Fibroblast of the conjunctiva (primary cell): ENCODE measurements around the gene ANKS6.

ENCODE experiments used
- DNase-seq: peaks from one replicate; pipeline ENCODE4 v3.0.0-alpha.2; 2010; ENCODE audit warnings: low read depth

Gene ANKS6

DNA sequence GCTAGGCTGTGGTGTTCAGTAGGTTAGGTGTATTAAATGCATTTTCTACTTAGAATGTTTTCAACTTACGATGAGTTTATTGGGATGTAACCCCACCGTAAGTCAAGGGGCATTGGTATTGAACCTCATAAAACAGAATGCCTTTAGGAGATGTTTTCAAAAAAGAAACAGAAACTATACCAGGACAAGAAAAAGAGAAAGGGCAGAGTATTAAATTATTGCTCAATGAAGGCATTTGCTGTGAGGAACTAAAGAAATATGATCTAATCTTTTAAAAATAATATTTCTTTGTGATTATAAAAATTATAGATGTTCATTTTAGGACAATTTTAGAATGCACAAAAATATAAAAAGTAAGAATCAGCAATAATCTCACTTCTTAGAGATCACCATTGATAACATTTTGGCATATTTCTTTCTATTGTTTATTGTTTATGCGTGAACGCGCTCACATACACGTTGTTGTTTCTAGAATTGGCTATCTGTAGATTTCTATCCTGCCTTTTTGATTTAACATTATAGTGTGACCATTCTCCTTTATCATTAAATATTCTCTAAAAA is 19.1 kb upstream of the ANKS6 start:
- no peak for DNase-seq

DNA sequence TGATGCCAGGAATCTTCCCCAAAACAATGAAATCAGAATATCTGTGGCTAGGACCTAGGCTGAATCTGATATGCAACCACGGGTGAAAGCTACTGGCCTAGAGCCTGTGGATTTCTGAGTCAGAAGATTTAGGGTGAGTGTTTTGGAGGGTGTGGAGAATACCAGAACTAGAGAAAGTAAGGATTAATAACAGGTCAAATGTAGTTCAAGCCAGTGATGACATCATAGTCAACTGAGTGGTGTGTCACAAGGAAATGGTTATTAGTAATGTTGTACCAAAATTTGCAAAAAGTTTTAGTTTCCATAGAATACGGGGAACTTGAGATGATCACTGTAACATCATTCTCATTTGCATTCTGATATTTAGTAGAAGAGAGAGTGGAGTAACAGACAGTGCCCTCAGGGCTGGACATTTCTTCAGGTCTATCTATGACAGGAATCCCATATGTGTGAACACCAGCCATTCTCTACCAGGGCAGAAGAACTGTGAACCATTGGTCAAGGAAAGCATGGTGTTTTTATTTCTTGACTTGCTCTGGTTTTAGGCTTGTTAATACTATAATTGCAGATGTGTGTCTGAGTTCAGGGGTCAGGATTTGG is 14.8 kb upstream of the ANKS6 start:
- DNase-seq = peak; percentile 49

DNA sequence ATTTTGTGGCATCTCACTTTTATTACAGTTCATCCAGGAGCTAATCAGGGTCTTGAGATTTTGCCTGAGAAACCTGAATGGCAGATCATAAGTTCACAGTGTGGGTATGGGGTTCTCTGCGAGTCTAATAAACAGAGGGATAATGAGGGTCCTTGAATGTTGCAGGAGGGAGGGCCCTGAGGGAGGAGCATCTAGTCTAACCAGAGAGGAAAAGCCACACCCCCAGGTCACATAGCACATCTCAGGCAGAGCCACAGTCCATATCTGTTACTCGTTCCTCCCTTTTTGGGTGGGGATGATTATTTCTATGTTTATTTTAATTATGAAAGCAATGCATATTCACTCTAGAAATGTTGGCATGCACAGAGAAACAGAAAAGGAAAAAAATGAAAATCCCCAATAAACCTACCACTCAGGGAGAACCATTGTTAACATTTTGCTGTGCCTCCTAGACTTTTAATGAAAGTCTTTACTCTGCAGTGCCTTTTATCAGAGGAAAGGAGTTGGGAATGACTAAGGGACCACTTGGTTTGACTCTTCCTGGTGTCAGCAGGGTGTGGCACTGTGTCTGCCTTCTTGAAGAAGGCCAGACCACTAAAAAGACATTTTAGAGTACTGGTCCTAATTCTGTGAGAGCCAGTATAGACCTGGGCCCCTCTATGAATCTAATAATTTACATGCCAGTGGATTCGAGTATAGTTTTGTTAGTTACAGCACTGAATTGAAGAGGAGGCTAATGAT is 13.9 kb upstream of the ANKS6 start:
- DNase-seq = no peak

DNA sequence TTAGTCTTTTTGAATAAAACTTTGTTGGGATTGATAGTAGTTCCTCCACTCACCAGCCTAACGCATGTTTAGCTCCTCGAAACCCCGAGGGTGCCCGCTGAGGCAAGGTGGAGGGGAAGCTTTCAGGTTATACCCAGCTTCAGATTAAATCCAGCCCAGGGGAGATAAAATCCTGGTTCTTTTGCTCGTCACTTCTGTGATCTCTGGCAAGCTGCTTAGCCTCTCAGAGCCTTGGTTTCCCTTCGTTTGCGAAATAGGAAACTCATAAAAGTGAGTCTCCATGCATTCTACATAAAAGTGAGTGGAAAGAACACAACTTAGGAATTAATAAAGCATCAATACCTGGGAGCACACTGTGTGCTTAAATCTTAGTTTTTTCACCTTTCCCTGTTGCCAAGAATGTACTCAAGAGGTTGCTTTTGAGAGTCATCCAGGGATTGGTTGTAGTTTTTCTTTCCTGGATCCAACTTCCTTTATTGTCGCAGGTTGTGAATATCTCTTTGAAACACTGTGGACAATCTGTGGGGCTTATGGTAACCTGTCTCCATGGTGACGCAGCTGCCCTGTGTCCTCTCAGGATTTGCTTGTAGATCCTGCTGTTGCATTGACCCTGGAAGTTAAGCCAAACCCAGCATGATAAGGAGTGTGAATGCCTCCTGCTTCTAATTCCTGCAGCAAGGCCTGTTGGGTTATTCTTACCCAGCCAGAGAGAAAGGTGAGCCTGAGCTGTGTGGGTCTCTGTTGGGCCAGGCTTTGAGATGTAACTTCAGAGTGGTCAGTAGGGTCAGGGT is 13.2 kb upstream of the ANKS6 start:
- no peak for DNase-seq

DNA sequence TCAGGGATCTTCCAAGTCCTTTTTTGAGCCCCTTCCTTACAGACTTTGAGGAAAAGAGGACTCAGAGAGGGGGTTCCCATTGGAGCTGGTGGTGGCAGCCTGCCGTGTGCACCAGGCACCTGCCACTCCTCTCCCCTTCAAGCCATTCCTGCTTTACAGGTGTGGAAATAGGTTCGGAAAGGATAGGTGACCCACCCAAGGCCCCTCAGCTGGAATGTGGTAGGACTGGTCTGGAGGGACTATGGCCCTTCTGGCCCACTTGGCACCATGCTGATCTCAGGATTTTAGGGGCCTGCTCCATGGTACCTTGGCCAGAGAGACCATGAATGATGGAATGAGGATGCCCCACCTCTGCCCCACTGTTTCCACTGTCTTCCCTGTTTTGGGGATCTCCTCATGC is 12.5 kb upstream of the ANKS6 start:
- no peak for DNase-seq

DNA sequence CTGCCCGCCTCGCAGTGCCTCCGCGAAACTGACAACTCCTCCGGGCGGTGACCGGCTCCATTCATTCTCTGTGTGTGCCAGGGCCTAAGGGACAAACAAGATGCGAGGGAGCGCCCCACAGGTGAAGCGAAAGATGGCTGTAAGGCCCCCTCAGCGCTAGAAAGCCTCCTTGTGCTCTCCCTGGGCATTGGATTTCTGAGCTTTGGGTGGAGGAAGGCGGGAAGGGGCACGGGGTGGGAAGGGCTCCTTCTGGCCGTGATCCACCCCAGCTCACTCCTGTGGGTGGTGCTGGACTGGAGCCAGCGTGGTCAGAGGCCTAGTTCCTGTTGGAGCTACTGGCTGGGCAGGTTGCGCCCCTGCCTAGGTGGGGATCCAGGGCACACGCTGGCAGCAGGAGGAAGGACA is 12.1 kb upstream of the ANKS6 start:
- DNase-seq = no peak

DNA sequence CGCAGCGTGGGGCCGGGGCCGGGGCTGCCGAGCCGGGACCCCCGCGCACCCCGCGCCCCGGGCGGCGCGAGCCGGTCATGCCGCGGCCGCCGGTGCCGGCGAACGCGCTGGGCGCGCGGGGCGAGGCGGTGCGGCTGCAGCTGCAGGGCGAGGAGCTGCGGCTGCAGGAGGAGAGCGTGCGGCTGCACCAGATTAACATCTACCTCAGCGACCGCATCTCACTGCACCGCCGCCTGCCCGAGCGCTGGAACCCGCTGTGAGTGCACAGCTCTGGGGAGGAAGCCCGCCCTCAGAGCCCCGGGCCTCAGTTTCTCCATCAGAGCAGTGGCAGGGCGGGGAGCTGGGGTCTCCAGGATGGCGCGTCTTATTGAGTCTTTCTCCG is 11.4 kb upstream of the ANKS6 start:
- no peak for DNase-seq

DNA sequence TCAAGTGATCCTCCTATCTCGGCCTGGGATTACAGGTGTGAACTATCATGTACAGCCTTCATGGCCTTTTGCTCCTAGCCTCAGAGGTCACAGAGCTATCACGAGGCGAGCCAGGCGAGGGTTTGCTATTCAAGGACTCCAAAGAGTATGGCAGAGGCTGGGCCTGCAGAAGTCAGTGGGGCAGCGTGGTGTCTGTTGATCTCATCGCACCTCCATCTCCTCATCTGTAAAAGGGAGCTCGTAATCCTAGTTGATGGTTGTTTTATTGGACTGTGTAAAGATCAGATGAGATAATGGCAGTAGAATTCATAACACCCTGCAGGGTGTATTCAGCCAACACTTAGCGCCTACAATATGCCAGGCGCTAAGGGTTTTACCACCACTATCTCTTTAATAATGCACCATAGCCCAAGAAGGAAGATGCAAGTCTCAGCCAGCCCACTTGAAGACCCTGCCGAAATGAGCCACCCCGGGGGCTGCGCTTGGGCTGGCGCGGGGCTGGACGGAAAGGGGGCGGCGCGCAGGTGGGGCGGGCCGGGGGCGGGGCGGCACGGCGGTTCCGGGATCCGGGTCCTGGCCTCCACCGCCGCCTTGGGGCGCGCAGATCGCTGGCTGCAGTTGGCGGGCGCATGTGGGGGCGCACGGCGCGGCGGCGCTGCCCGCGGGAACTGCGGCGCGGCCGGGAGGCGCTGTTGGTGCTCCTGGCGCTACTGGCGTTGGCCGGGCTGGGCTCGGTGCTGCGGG is 10.9 kb upstream of the ANKS6 start, which contains the start of gene GALNT12:
GALNT12 (plus strand) TSS at position 601 of the 744 bp plus-strand sequence; CDS start at position 630, 29 bp downstream.
- no peak for DNase-seq

DNA sequence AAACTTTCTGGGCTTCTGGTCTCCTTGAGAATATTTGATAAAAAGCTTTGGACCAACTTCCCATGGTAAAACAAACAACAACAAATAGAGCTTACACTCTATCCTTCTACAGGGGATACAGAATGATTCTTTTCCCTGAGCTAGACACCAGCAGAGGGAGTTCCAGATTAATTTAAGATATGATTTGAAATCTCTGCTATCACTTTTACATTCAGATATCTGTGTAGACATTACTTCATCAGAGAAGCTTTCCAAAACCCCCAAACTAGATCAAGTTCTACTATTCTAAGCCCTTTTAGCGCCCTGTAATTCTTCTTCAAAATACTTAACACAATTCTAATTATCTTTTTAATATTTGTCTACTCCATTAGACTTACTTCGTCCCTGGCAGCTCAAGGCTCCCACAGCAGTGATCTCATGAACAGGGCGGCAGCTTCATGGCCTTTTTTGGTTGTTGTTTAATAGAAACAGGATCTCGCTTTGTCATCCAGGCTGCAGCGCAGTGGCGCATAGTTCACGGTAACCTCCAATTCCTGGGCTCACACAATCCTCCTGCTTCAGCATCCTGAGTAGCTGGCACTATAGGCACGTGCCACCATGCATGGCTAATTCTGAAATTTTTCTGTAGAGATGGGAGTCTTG is 10.2 kb upstream of the ANKS6 start:
- DNase-seq = no peak

DNA sequence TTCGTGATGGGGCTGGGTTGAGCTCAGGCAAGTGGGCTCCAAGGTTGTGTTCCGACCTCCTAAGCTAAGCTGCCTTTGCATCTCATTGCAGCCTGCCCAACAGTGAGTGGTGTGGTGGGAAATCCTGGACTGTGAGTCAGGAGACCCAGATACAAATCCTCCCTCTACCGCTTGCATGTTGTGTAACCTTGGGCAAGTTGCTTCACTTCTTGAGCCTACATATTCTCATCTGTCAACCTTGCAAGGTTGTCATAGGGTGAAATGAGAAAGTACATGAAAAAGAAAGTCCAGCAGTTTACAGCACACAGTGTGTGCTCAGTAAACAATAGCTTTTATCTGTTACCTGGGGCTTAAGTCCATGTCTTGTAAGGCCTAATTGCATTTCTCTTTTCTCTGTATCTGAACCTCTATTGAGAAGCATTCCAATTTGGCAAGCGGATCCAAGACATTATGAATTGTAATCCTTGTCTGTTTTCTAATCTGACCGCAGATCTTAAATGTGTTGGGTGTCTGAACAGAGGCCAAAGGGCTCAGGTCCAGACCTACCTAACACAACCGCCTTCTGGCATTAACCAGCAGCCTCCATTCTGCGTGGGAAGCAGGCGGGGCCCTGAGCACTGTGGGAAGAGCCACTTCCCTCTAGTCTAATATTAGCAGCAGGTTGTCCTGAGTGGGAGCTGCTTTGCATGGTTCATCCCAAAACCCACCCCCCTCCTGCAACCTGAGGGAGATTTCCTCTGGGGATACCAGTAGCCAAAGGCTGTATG is 9.3 kb upstream of the ANKS6 start:
- DNase-seq = peak; percentile 9

DNA sequence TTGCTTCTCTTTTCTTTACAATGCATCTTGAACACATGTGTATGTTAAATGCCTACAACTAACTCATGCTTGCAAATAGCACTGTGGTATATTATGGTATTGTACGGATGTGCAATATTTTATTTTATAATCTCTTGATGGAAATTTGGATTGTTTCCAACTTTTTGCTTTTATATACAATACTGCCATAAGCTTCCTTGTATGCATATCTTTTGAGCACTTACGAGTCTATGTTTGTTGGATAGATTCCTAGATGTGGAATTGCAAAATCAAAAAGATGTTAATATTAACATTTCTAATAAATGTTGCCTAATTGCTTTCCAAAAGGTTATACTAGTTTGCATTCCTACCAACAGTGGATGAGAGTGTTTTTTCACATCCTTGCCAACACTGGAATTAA is 7.7 kb upstream of the ANKS6 start:
- DNase-seq = no peak

DNA sequence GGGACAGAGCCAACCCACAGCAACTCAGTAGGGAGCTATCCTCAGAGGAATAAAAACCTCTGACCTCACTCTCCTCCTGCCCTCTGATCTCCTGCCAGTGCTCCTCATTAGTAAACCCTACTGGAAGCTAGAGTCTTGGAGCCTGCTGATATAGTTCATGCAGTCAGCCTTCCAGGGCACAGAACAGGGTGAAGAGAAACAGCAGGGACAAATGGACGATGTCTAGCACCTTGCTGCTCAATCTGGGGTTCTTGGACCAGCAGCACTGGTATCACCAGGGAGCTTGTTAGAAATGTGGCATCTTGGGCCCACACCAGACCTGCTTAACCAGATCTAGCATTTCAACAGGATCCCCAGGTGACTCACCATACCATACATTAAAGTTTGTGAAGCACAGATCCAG is 5.6 kb upstream of the ANKS6 start:
- no peak for DNase-seq

DNA sequence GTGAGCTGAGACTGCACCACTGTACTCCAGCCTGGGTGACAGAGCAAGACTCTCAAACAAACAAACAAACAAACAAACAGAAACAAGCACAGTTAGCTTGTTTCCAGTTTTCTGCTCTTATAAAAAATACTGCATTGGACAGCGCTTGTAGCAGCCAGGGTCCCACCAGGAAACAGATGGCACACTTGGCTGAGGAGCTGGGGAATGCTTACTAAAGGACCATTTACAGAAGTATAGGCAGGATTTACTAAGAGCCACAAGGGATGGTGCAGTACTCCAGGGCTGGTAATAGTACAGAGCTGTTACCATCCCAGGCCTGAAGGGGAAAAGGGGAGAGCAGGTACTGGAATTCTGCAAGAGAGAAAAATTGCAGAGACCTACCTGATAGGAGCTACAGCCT is 5.2 kb upstream of the ANKS6 start:
- DNase-seq = no peak

DNA sequence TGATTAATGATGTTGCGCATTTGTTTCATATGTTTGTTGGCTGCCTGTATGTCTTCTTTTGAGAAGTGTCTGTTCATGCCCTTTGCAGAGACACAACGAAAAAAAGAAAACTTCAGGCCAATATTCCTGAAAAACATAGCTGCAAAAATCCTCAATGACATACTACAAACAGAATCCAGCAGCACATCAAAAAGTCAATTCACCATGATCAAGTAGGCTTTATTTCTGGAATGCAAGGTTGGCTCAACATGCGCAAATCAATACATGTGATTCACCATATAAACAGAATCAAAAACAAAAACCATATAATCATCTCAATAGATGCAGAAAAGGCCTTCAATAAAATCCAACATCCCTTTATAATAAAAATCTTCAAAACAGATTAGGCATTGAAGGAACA is 1.9 kb upstream of the ANKS6 start:
- DNase-seq = no peak

DNA sequence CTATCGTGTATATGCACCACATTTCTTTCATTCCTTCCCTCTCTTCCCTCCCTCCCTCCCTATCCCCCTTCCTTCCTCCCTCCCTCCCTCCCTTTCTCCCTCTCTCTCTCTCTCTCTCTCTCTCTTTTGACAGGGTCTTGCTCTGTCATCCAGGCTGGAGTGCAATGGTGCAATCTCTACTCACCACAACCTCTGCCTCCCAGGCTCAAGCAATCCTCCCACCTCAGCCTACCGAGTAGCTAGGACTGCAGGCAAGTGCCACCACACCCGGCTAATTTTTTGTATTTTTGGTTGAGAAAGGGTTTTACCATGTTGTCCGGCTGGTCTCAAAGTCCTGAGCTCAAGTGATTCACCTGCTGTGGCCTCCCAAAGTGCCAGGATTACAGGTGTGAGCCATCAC is 1.1 kb upstream of the ANKS6 start:
- DNase-seq = no peak

DNA sequence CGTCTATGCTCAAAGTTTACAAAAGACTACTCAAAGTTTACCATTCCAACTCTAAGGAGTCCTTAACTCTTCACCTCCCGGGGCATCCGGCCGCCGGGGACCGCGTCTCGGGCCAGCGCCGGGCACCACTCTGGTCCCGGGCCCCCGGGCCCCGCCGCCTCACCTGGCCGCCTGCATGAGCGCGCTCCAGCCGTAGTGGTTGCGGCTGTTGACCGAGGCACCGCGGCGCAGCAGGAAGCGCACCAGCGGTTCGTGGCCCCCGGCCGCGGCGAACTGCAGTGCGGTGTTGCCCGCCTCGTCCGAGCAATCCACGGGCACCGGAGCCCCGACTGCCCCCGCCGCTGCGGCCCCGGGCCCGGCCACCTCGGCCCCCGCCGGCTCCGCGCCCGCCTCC is 388 bp downstream of the ANKS6 start:
- DNase-seq = no peak

DNA sequence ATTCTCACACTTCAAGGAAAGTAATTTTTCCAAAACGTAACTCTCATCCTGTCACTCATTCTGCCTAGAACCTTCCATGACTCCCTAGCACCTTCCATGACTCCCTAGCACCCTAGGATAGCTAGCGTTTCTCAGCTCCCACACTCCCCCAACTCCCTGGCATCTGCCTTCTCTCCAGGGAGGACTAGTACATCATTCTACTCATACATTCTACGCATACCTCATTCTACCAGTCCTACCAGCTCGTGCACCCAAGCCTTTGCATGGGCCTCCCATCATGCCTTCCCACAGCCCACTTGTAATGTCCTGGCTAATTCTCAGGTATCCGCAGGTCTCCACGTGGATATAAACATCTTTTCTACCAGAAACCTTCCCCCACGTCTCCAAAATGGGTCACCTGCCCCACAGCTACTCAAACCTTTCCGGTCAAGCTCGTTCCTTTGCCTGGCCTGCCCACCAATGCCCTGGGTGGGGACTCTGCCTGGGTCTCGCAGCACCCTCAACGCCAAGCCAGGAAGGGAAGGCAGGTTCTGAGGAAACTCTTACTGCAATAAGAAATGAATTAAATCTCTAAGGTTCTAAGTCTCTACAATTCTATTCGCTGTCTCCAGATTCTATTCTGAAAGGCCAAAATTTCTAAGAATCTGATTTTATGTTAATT is 930 bp downstream of the ANKS6 start:
- DNase-seq = no peak

DNA sequence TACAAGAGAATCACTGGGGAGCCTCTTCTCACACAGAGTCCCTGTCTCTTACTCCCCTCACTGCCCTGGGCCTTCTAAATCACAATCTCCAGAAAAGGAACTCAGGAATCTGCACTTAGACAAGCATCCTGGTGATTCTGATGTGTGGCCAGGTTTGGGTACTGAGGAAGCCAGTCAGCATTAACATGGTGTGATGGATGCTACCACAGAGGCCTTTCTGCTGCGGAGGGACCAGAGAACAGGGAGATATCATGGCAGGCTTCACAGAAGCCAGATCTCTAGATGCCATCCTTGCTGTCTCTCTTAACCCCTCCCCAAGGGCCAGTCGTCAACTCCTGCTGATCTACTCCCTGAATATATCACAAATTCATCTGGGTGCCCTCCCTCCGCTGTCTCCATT is 1.6 kb downstream of the ANKS6 start:
- DNase-seq = no peak

DNA sequence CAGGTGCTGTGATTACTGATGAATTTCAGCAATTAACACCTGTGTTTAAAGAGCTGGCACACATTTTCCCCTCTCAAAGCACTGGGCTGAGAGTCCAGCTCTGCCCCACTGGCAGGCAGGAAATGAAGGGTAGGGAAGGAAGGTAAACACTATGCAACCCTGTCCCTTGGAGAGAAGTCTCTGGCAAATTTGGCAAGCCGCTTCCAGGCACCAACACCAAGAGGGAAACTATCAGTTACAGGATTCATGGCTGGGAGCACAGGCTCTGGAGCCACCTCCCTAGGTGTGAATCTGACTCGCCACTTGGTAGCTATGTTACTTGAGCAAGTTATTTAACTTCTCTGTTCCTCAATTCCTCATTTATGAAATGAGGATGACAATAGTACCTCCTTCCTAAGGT is 3.3 kb downstream of the ANKS6 start:
- no peak for DNase-seq
